ENCODE measurements around the gene PRRT1. TPM values are rescaled to one million over a fixed set of nuclear protein-coding genes. Genes with fewer than 3 reads are reported as not detected.

PRRT1 gene
- total and polyA plus RNA-seq, 2 experiments from 2014 or later = 0.10 to 4.0 TPM

DNA sequence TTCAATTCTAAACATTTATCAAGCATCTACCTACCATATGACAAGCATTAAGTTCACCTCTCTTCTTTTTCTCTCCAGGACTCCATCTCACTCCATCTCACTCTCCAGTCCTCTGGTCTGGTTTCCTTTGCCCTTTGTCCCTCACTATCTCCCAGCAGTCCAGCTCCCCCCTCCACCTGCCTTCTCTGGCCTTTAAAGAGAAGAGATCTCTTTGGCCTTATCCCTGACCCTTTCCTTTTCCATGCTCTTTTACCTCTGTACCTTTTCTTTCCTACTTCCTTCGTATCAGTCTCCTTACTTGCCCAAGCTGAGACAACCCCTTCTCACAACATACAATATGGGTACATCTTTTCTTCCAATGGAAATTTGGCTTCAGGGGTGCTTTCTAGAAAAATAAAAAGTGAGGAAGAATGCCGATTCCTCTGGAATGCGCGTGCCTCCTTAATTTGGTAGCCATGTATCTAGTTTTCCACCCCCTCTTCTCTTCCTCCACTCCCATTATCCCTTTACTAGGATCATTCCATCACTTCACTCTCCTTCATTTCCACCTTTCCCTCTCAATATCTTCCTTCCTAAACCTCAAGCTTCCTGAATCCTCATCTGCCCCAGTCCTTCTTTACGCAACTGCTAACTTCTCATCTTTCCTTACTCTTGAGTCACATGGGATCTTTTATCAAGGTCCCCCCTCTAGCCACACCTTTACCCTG is 24.9 kb upstream of the PRRT1 start:
- no peaks in the 10 kb centered on the region for H3K9me2 ChIP-seq (replicated peaks; ENCODE audit: insufficient read depth)
- peak overlapping the region; percentile 94 for H3K27ac ChIP-seq
- H3K4me3 ChIP-seq = peak overlapping the region; percentile 6
- H3K79me2 ChIP-seq = peaks cover 55% of the 10 kb centered on the region
- H2AFZ ChIP-seq = peak overlapping the region; percentile 24
- WGBS (ENCODE audit: low lambda C conversion rate, missing lambda C conversion rate) = 20% methylated on average over 5 of the region's 5 CpGs
- peak overlapping the region; percentile 71 for H3K4me2 ChIP-seq
- no peaks in the 10 kb centered on the region for H3K27me3 ChIP-seq
- no peaks in the 10 kb centered on the region for H4K20me1 ChIP-seq (ENCODE audit: insufficient read depth, poor library complexity, severe bottlenecking)
- TF ChIP-seq EZH2phosphoT487 (IDR thresholded peaks at IDR 0.05; ENCODE audit: low read depth, severe bottlenecking, unreplicated experiment) = no peak
- TF ChIP-seq, protein P1, sequence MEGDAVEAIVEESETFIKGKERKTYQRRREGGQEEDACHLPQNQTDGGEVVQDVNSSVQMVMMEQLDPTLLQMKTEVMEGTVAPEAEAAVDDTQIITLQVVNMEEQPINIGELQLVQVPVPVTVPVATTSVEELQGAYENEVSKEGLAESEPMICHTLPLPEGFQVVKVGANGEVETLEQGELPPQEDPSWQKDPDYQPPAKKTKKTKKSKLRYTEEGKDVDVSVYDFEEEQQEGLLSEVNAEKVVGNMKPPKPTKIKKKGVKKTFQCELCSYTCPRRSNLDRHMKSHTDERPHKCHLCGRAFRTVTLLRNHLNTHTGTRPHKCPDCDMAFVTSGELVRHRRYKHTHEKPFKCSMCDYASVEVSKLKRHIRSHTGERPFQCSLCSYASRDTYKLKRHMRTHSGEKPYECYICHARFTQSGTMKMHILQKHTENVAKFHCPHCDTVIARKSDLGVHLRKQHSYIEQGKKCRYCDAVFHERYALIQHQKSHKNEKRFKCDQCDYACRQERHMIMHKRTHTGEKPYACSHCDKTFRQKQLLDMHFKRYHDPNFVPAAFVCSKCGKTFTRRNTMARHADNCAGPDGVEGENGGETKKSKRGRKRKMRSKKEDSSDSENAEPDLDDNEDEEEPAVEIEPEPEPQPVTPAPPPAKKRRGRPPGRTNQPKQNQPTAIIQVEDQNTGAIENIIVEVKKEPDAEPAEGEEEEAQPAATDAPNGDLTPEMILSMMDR (IDR thresholded peaks at IDR 0.05; ENCODE audit: poor library complexity) = no peak
- TF ChIP-seq EZH2 (IDR thresholded peaks at IDR 0.05; ENCODE audit: borderline replicate concordance) = no peak
- H3K4me1 ChIP-seq (ENCODE audit: insufficient read depth) = peaks cover 13% of the 10 kb centered on the region
- H3K36me3 ChIP-seq (replicated peaks; ENCODE audit: insufficient read depth, low read depth) = no peaks in the 10 kb centered on the region
- no peak for DNase-seq (ENCODE audit: low spot score)
- H3K9me3 ChIP-seq (ENCODE audit: low read depth) = no peaks in the 10 kb centered on the region

DNA sequence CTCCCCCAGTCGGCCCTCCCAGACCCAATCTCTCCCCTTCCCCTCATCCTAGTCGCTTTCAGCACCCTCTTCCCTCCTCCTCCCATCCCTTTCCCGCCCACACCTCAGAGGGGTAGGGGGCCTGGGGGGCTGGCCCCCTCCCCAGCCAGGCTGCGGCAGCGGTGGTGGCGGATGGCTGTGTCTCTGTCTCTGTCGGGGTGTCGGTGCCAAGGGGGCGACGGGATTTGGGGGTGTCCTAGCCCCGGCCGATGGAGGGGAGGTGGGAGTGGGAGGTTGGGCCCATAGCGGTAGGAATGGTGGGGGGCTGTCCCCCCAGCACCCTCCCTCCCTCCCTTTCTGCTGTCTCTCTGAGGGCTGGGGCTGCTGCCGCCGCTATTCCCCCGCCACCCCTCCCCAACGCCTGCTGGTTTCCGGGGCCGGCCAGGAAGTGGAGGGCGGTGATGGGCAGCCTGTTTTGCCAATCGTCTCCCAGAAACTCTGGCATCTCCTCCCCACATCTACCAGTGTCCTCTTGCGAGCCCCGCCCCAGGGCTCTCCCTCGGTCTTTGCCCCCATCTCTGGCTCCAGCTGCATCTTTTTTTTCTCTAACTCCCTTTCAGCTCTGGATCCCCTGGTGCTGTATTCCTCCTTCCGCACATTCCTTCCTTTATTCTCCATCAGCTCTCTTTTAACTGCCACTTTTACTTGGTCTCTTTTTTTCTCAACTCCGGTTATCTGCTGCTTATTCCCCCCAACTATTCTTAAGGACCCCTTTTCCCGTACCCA is 24.2 kb upstream of the PRRT1 start, which contains the start of gene AGPAT1:
Gene AGPAT1 (minus strand): TSS at position 374 of the 765 bp plus-strand sequence. CDS start 4,588 bp downstream, outside the sequence.
- Histone ChIP-seq H3K9me2 (replicated peaks; ENCODE audit: insufficient read depth) (no peaks in the 10 kb centered on the region), H3K4me2 (peak within 1 kb of the TSS; percentile 83), H3K36me3 (replicated peaks; ENCODE audit: insufficient read depth, low read depth) (no peaks in the 10 kb centered on the region), H3K4me3 (peak within 1 kb of the TSS; percentile 71), H3K27ac (peak within 1 kb of the TSS; percentile 94), H3K27me3 (no peaks in the 10 kb centered on the region), H3K9me3 (ENCODE audit: low read depth) (no peaks in the 10 kb centered on the region), H3K4me1 (ENCODE audit: insufficient read depth) (peaks cover 13% of the 10 kb centered on the region), H2AFZ (peak within 1 kb of the TSS; percentile 46), H4K20me1 (ENCODE audit: insufficient read depth, poor library complexity, severe bottlenecking) (no peaks in the 10 kb centered on the region), H3K79me2 (peaks cover 60% of the 10 kb centered on the region)
- no peak for TF ChIP-seq EZH2phosphoT487 (IDR thresholded peaks at IDR 0.05; ENCODE audit: low read depth, severe bottlenecking, unreplicated experiment)
- no peak for TF ChIP-seq EZH2 (IDR thresholded peaks at IDR 0.05; ENCODE audit: borderline replicate concordance)
- TF ChIP-seq, protein P1 (IDR thresholded peaks at IDR 0.05; ENCODE audit: poor library complexity) = no peak
- WGBS (ENCODE audit: low lambda C conversion rate, missing lambda C conversion rate) = 3% methylated on average over 9 of the region's 27 CpGs
- peak; percentile 97 for DNase-seq (ENCODE audit: low spot score)

DNA sequence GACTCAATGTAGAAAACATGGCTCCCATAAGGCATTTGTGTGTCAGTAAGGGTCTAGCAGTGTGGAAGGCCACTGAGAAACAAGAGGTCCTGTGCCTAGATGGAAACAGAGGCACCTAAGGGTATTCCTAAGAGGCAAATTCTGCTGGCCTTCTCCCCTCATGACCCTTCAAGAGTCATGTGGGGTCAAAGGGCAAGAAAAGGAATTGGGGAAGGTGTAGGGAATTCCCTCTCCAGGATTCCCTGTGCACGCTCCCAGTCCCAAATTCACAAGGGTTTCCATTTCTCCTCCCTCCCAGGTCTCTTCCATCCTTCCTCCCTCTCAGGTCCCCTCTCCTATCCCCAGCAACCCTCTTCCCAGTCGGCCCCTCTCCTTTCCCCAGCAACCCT is 23.6 kb upstream of the PRRT1 start:
- Histone ChIP-seq H3K27ac (peak overlapping the region; percentile 53), H3K79me2 (peaks cover 60% of the 10 kb centered on the region), H4K20me1 (ENCODE audit: insufficient read depth, poor library complexity, severe bottlenecking) (no peaks in the 10 kb centered on the region), H3K4me2 (peak overlapping the region; percentile 83), H3K9me2 (replicated peaks; ENCODE audit: insufficient read depth) (no peaks in the 10 kb centered on the region), H3K9me3 (ENCODE audit: low read depth) (no peaks in the 10 kb centered on the region), H3K4me1 (ENCODE audit: insufficient read depth) (peaks cover 13% of the 10 kb centered on the region), H2AFZ (no peak overlapping the region), H3K4me3 (peak overlapping the region; percentile 71), H3K27me3 (no peaks in the 10 kb centered on the region), H3K36me3 (replicated peaks; ENCODE audit: insufficient read depth, low read depth) (no peaks in the 10 kb centered on the region)
- TF ChIP-seq, protein P1 (IDR thresholded peaks at IDR 0.05; ENCODE audit: poor library complexity) = no peak
- TF ChIP-seq EZH2phosphoT487 (IDR thresholded peaks at IDR 0.05; ENCODE audit: low read depth, severe bottlenecking, unreplicated experiment) (no peak), EZH2 (IDR thresholded peaks at IDR 0.05; ENCODE audit: borderline replicate concordance) (no peak)
- WGBS (ENCODE audit: low lambda C conversion rate, missing lambda C conversion rate) = no CpG with 5 or more reads among the region's 2 CpGs
- no peak for DNase-seq (ENCODE audit: low spot score)
